ENCODE results near the gene CLIC3.

CLIC3 gene

DNA sequence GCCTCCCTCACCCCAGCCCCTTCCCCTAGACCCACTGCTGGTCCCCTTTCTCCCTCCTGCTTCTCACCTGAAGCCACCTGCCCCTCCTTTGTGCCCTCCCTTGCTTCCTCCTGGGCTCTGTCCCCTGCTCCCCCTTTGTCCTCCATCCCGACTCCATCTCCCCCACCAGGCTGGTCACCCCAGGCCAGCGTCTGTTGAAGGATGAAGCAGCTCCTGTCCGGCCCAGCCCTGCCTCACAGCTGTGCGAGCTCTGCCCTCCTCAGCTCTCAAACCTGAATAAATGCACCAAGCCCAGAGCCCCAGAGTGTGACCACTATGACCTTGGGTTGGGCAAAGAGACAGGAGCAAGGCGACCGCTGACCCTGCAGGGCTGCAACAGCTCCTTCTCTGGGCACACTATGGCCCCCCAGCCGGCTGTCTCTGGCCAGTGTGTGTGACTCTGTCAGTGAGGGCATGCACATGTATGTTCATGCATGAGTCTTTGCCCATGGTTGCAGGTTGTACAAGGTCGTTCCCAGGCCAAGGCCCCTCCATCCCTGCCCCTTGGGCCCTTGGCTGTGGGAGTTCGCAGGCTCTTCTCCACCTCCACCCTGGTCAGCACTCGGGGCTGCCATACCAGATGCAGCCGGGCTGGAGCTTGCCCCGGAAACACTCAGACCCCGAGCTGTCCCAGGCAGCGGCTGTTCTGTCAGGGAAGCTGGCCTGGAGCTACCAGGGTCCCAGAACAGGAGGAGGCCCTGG, 41.0 kb downstream of the CLIC3 start:
- H3K36me3 ChIP-seq (replicated peaks; ENCODE audit: insufficient read depth, low read length) = no peaks in the 10 kb centered on the region
- H4K20me1 ChIP-seq (ENCODE audit: insufficient read depth, low read length) = no peaks in the 10 kb centered on the region
- H3K4me2 ChIP-seq (ENCODE audit: low read depth, low read length) = no peak overlapping the region
- H3K4me1 ChIP-seq (ENCODE audit: low read length) = peaks cover 4% of the 10 kb centered on the region; the same call in 1 of the 2 replicates
- no peaks in the 10 kb centered on the region for H3K9me3 ChIP-seq (replicated peaks; ENCODE audit: insufficient read depth, low read length)
- H3K9me2 ChIP-seq (replicated peaks; ENCODE audit: insufficient read depth, low read length) = no peaks in the 10 kb centered on the region
- no peaks in the 10 kb centered on the region for H3F3A ChIP-seq (ENCODE audit: insufficient read depth, low read length)
- no peak overlapping the region for H3K4me3 ChIP-seq (ENCODE audit: low read length)
- peaks cover 66% of the 10 kb centered on the region for H3K27me3 ChIP-seq (replicated peaks; ENCODE audit: insufficient read depth, low read length)
- no peak for DNase-seq
- H3K27ac ChIP-seq (ENCODE audit: low read length) = no peak overlapping the region
- TF ChIP-seq EZH2phosphoT487 (IDR thresholded peaks at IDR 0.05; ENCODE audit: low read length) (no peak), EZH2 (optimal IDR thresholded peaks at IDR 0.05; ENCODE audit: low read depth, low read length) (no peak)
- TF ChIP-seq, protein P1, sequence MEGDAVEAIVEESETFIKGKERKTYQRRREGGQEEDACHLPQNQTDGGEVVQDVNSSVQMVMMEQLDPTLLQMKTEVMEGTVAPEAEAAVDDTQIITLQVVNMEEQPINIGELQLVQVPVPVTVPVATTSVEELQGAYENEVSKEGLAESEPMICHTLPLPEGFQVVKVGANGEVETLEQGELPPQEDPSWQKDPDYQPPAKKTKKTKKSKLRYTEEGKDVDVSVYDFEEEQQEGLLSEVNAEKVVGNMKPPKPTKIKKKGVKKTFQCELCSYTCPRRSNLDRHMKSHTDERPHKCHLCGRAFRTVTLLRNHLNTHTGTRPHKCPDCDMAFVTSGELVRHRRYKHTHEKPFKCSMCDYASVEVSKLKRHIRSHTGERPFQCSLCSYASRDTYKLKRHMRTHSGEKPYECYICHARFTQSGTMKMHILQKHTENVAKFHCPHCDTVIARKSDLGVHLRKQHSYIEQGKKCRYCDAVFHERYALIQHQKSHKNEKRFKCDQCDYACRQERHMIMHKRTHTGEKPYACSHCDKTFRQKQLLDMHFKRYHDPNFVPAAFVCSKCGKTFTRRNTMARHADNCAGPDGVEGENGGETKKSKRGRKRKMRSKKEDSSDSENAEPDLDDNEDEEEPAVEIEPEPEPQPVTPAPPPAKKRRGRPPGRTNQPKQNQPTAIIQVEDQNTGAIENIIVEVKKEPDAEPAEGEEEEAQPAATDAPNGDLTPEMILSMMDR (IDR thresholded peaks at IDR 0.05; ENCODE audit: low read length) = no peak
- H3K9ac ChIP-seq (ENCODE audit: low read length) = no peak overlapping the region
- H2AFZ ChIP-seq (ENCODE audit: low read length) = no peak overlapping the region
- H3K79me2 ChIP-seq (ENCODE audit: low read length) = no peaks in the 10 kb centered on the region

DNA sequence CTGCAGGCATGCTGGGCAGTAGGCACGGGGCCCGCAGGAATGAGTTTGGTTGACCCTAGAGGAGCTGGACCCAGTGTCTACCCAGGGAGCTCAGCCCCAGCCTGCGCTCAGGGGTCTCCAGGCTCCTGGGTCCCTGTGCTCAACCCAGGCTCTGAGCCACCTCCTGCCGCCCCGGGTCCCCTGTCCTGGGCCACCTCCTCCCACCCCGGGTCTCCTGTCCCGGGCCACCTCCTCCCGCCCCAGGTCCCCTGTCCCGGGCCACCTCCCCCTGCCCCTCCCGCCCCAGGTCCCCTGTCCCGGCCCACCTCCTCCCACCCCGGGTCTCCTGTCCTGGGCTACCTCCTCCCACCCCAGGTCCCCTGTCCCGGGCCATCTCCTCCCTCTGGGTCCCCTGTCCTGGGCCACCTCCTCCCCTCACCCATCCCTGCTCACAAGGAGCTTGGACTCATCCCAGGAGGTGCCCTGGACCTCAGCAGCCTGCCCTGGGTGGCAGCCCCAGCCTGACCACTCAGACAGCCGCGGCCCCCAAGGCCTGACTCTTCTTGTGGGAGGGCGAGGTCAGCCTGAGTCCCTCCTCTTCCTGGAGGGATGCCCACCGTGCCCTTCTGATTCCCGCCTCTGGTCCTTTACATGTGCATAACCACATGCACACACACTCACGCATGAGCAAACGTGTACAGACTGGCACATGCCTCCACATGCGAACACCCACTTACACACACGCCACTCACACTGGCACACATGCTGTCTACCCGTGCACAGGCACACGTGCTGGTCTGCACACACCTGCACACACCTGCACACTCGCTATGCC, 41.9 kb downstream of the CLIC3 start:
- TF ChIP-seq, protein P1 (IDR thresholded peaks at IDR 0.05; ENCODE audit: low read length) = no peak
- TF ChIP-seq EZH2phosphoT487 (IDR thresholded peaks at IDR 0.05; ENCODE audit: low read length) (no peak), EZH2 (optimal IDR thresholded peaks at IDR 0.05; ENCODE audit: low read depth, low read length) (no peak)
- H3K9me2 ChIP-seq (replicated peaks; ENCODE audit: insufficient read depth, low read length) = no peaks in the 10 kb centered on the region

DNA sequence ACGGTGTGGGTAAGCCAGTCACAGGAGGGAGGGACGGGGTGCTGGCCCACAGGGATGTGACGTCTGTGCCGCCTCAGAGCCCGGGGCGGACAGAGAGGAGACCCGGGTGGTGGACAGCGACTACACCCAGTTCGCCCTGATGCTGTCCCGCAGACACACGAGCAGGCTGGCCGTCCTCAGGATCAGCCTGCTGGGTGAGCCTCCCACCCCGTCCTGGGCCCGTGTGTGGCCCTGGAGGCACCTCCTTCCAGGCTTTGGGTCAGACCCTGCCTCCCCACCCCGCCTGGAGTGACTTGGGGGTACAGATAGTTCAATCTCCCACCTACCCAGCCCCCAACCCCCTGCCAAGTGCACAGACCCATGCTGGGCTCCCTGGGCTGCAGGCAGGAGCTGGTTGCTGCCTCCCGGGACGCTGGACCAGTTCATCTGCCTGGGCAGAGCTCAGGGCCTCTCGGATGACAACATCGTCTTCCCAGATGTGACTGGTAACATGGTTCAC, 42.5 kb downstream of the CLIC3 start:
- Histone ChIP-seq H4K20me1 (ENCODE audit: insufficient read depth, low read length) (no peaks in the 10 kb centered on the region), H3K27me3 (replicated peaks; ENCODE audit: insufficient read depth, low read length) (peaks cover 53% of the 10 kb centered on the region), H2AFZ (ENCODE audit: low read length) (no peak overlapping the region), H3K4me3 (ENCODE audit: low read length) (no peak overlapping the region), H3F3A (ENCODE audit: insufficient read depth, low read length) (no peaks in the 10 kb centered on the region), H3K9ac (ENCODE audit: low read length) (no peak overlapping the region), H3K9me3 (replicated peaks; ENCODE audit: insufficient read depth, low read length) (no peaks in the 10 kb centered on the region), H3K9me2 (replicated peaks; ENCODE audit: insufficient read depth, low read length) (no peaks in the 10 kb centered on the region), H3K27ac (ENCODE audit: low read length) (no peak overlapping the region), H3K36me3 (replicated peaks; ENCODE audit: insufficient read depth, low read length) (no peaks in the 10 kb centered on the region), H3K79me2 (ENCODE audit: low read length) (no peaks in the 10 kb centered on the region), H3K4me1 (ENCODE audit: low read length) (peaks cover 6% of the 10 kb centered on the region; the same call in 1 of the 2 replicates), H3K4me2 (ENCODE audit: low read depth, low read length) (no peak overlapping the region)
- no peak for TF ChIP-seq EZH2phosphoT487 (IDR thresholded peaks at IDR 0.05; ENCODE audit: low read length)
- no peak for TF ChIP-seq EZH2 (optimal IDR thresholded peaks at IDR 0.05; ENCODE audit: low read depth, low read length)
- TF ChIP-seq, protein P1 (IDR thresholded peaks at IDR 0.05; ENCODE audit: low read length) = no peak
- DNase-seq = no peak

More for the DNA sequence above, 41.9 kb downstream of the CLIC3 start:
- Histone ChIP-seq H3K27ac (ENCODE audit: low read length) (no peak overlapping the region), H3K36me3 (replicated peaks; ENCODE audit: insufficient read depth, low read length) (no peaks in the 10 kb centered on the region), H4K20me1 (ENCODE audit: insufficient read depth, low read length) (no peaks in the 10 kb centered on the region), H3K27me3 (replicated peaks; ENCODE audit: insufficient read depth, low read length) (peaks cover 59% of the 10 kb centered on the region), H3F3A (ENCODE audit: insufficient read depth, low read length) (no peaks in the 10 kb centered on the region), H2AFZ (ENCODE audit: low read length) (no peak overlapping the region), H3K79me2 (ENCODE audit: low read length) (no peaks in the 10 kb centered on the region), H3K9ac (ENCODE audit: low read length) (no peak overlapping the region), H3K4me2 (ENCODE audit: low read depth, low read length) (no peak overlapping the region), H3K4me3 (ENCODE audit: low read length) (no peak overlapping the region), H3K9me3 (replicated peaks; ENCODE audit: insufficient read depth, low read length) (no peaks in the 10 kb centered on the region), H3K4me1 (ENCODE audit: low read length) (peaks cover 6% of the 10 kb centered on the region; the same call in 1 of the 2 replicates)
- no peak for DNase-seq
